ENCODE measurements around the gene ERGIC1. TPM values are rescaled to one million over a fixed set of nuclear protein-coding genes. Genes with fewer than 3 reads are reported as not detected.

Gene ERGIC1
- total RNA-seq, 1 donor from 2014 or later: 79.4 TPM

- Histone ChIP-seq H3K4me3 (no peak overlapping the region), H3K4me1 (peaks cover 89% of the 10 kb centered on the region), H3K27ac (replicated peaks) (peak overlapping the region; percentile 95), H3K36me3 (no peaks in the 10 kb centered on the region), H3K27me3 (ENCODE audit: low read depth) (no peaks in the 10 kb centered on the region), H3K9me3 (replicated peaks) (no peaks in the 10 kb centered on the region)
- intact Hi-C loops (cut with micrococcal nuclease): loop anchor here (2.0 kb wide), 1 partner anchor 97 kb away; the partner anchor contains the start of gene DUSP1
- no peak for TF ChIP-seq CTCF (IDR thresholded peaks at IDR 0.05; ENCODE audit: borderline replicate concordance)
- no peak for DNase-seq
These were observed 33.8 kb downstream of the ERGIC1 start for GRCh38 chr5:172867761-172868435.

GRCh38 chr5:172868436-172868923, 34.4 kb downstream of the ERGIC1 start:
- H3K4me1 ChIP-seq: peaks cover 93% of the 10 kb centered on the region
- no peaks in the 10 kb centered on the region for H3K27me3 ChIP-seq (ENCODE audit: low read depth)
- TF ChIP-seq CTCF (IDR thresholded peaks at IDR 0.05; ENCODE audit: borderline replicate concordance): no peak
- intact Hi-C loops (cut with micrococcal nuclease): loop anchor here (2.0 kb wide), 1 partner anchor 98 kb away; the partner anchor contains the start of gene DUSP1
- peak overlapping the region; percentile 26 for H3K4me3 ChIP-seq
- DNase-seq: no peak
- no peaks in the 10 kb centered on the region for H3K9me3 ChIP-seq (replicated peaks)
- peak overlapping the region; percentile 95 for H3K27ac ChIP-seq (replicated peaks)
- H3K36me3 ChIP-seq: no peaks in the 10 kb centered on the region

- no peaks in the 10 kb centered on the region for H3K9me3 ChIP-seq (replicated peaks)
- DNase-seq: peak; percentile 81
- H3K36me3 ChIP-seq: no peaks in the 10 kb centered on the region
- intact Hi-C loops (cut with micrococcal nuclease): loop anchor here (2.0 kb wide), 1 partner anchor 98 kb away; the partner anchor contains the start of gene DUSP1
- peak overlapping the region; percentile 95 for H3K27ac ChIP-seq (replicated peaks)
- peaks cover 99% of the 10 kb centered on the region for H3K4me1 ChIP-seq
- peak overlapping the region; percentile 26 for H3K4me3 ChIP-seq
- no peaks in the 10 kb centered on the region for H3K27me3 ChIP-seq (ENCODE audit: low read depth)
- TF ChIP-seq CTCF (IDR thresholded peaks at IDR 0.05; ENCODE audit: borderline replicate concordance): peak; percentile 35
These were observed 35.0 kb downstream of the ERGIC1 start for GRCh38 chr5:172868924-172869591.

GRCh38 chr5:172869691-172870090, 35.6 kb downstream of the ERGIC1 start:
- no peak for DNase-seq
- no peak for TF ChIP-seq CTCF (IDR thresholded peaks at IDR 0.05; ENCODE audit: borderline replicate concordance)
- Histone ChIP-seq H3K4me3 (no peak overlapping the region), H3K9me3 (replicated peaks) (no peaks in the 10 kb centered on the region), H3K4me1 (peaks cover 100% of the 10 kb centered on the region), H3K36me3 (no peaks in the 10 kb centered on the region), H3K27me3 (ENCODE audit: low read depth) (no peaks in the 10 kb centered on the region), H3K27ac (replicated peaks) (peak overlapping the region; percentile 95)
- intact Hi-C loops (cut with micrococcal nuclease): loop anchor here (2.0 kb wide), 1 partner anchor 99 kb away; the partner anchor contains the start of gene DUSP1

- DNase-seq: no peak
- H3K9me3 ChIP-seq (replicated peaks): no peaks in the 10 kb centered on the region
- H3K36me3 ChIP-seq: no peaks in the 10 kb centered on the region
- intact Hi-C loops (cut with micrococcal nuclease): no loop called here
- peak overlapping the region; percentile 95 for H3K27ac ChIP-seq (replicated peaks)
- peaks cover 100% of the 10 kb centered on the region for H3K4me1 ChIP-seq
- H3K4me3 ChIP-seq: no peak overlapping the region
- TF ChIP-seq CTCF (IDR thresholded peaks at IDR 0.05; ENCODE audit: borderline replicate concordance): no peak
- no peaks in the 10 kb centered on the region for H3K27me3 ChIP-seq (ENCODE audit: low read depth)
These were observed 36.3 kb downstream of the ERGIC1 start for GRCh38 chr5:172870291-172870714.

Data from left ventricle myocardium inferior (tissue), 1 donor.